Measurements from ENCODE around the gene DCAF12.

DNA sequence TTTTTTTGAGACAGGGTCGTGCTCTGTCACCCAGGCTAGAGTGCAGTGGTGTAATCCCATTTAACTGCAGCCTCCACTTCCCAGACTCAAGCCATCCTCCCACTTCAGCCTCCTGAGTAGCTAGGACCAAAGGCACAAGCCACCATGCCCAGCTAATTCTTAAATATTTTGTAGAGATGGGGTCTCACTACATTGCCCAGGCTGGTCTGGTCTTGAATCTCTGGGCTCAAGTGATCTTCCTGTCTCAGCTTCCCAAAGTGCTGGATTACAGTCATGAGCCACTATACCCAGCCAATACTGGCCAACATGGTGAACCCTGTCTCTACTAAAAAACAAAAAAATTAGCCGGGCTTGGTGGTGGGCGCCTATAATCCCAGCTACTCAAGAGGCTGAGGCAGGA, 6.8 kb downstream of the DCAF12 start:
- no peak for TF ChIP-seq CTCF (IDR thresholded peaks at IDR 0.05)
- no peak for TF ChIP-seq ZFX (IDR thresholded peaks at IDR 0.05; ENCODE audit: borderline replicate concordance)
